Measurements from ENCODE around the gene SLIT3.

GRCh38 chr5:169213479-169213878 lies 87.5 kb downstream of the SLIT3 start:
- TF ChIP-seq CTCF (conservative IDR thresholded peaks at IDR 0.05; ENCODE audit: low read depth in 2 of 2) (no peak), POLR2AphosphoS5 (IDR thresholded peaks at IDR 0.05; ENCODE audit: low read depth) (no peak), EZH2 (IDR thresholded peaks at IDR 0.05; ENCODE audit: low read depth, unreplicated experiment) (no peak), CREB1 (CRISPR knock-in tag; IDR thresholded peaks at IDR 0.05; ENCODE audit: low read depth) (no peak), ZNF331 (CRISPR knock-in tag; IDR thresholded peaks at IDR 0.05; ENCODE audit: low read depth) (no peak), REST (IDR thresholded peaks at IDR 0.05; ENCODE audit: unreplicated experiment) (no peak), JUNB (IDR thresholded peaks at IDR 0.05; ENCODE audit: unreplicated experiment) (no peak), EZH2phosphoT487 (IDR thresholded peaks at IDR 0.05; ENCODE audit: unreplicated experiment) (no peak), STAT1 (IDR thresholded peaks at IDR 0.05; ENCODE audit: unreplicated experiment) (no peak), NANOG (IDR thresholded peaks at IDR 0.05; ENCODE audit: borderline replicate concordance) (no peak)
- TF ChIP-seq, protein P1, sequence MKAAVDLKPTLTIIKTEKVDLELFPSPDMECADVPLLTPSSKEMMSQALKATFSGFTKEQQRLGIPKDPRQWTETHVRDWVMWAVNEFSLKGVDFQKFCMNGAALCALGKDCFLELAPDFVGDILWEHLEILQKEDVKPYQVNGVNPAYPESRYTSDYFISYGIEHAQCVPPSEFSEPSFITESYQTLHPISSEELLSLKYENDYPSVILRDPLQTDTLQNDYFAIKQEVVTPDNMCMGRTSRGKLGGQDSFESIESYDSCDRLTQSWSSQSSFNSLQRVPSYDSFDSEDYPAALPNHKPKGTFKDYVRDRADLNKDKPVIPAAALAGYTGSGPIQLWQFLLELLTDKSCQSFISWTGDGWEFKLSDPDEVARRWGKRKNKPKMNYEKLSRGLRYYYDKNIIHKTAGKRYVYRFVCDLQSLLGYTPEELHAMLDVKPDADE (IDR thresholded peaks at IDR 0.05): no peak

All from GM23338 (cell line).